IMR-90 (cell line): ENCODE data around the gene CNBD2. TPM values are rescaled to one million over a fixed set of nuclear protein-coding genes. Genes with fewer than 3 reads are reported as not detected.

Experiments used
- ATAC-seq: fragments of 200-7000 bp; cut with Tn5 transposase; 2 replicates; pipeline ENCODE4 v1.9.1; 2020; ENCODE audit warnings: low read depth, mild to moderate bottlenecking, moderate library complexity
- BruUV-seq: library from RNA; stranded (reverse); fragments of 400-500 nt; replicated peaks from 2 replicates; lab custom pipeline; 2021; lab: Mats Ljungman, UMichigan
- CTCF ChIA-PET: fragments of 300-600 bp; formaldehyde crosslinking; extraction: SDS; loops from one replicate; lab custom pipeline; 2021; ENCODE audit warnings: antibody characterized with exemption; lab: Yijun Ruan, JAX
- POLR2A ChIA-PET: fragments of 300-600 bp; sonication (Branson Sonifier 250); formaldehyde crosslinking; loops from one replicate; lab custom pipeline; 2022; ENCODE audit warnings: antibody characterized with exemption; ENCODE audit not compliant: unreplicated experiment; lab: Charles Lee
- DNase-seq: peaks from one replicate; pipeline ENCODE4 v3.0.0; 2013
- H2AFZ ChIP-seq: replicated peaks from 2 replicates; pipeline ENCODE3; 2013; ENCODE audit warnings: low read length, mild to moderate bottlenecking; ENCODE audit not compliant: poor library complexity
- H2AK5ac ChIP-seq: 2 replicates; pipeline ENCODE4 v1.6.1; 2013; ENCODE audit warnings: low read depth, low read length, inconsistent platforms
- H2AK9ac ChIP-seq: replicated peaks from 2 replicates; pipeline ENCODE3; 2013; ENCODE audit warnings: mild to moderate bottlenecking, low read depth, low read length, moderate library complexity; ENCODE audit not compliant: poor library complexity
- H2BK120ac ChIP-seq: 2 replicates; pipeline ENCODE4 v1.6.1; 2013; ENCODE audit warnings: low read depth, low read length, inconsistent platforms
- H2BK15ac ChIP-seq: 3 replicates; pipeline ENCODE4 v1.6.1; 2013; ENCODE audit warnings: low read depth, low read length, inconsistent platforms
- H2BK20ac ChIP-seq: 2 replicates; pipeline ENCODE4 v1.6.1; 2013; ENCODE audit warnings: low read depth, mild to moderate bottlenecking, inconsistent platforms, low read length, moderate library complexity
- H2BK5ac ChIP-seq: 2 replicates; pipeline ENCODE4 v1.6.1; 2013; ENCODE audit warnings: mild to moderate bottlenecking, low read depth, low read length, inconsistent platforms; ENCODE audit not compliant: poor library complexity, severe bottlenecking
- H3K14ac ChIP-seq: replicated peaks from 2 replicates; pipeline ENCODE4 v1.6.1; 2013; ENCODE audit warnings: low read depth, low read length, inconsistent platforms
- H3K18ac ChIP-seq: 2 replicates; pipeline ENCODE4 v1.6.1; 2013; ENCODE audit warnings: low read depth, low read length, control low read depth
- H3K23ac ChIP-seq: 2 replicates; pipeline ENCODE4 v1.6.1; 2013; ENCODE audit warnings: low read depth, low read length, inconsistent platforms
- H3K27ac ChIP-seq: 2 replicates; pipeline ENCODE4 v1.5.1; 2013; ENCODE audit warnings: mild to moderate bottlenecking, control low read depth, low read length; ENCODE audit not compliant: insufficient read depth
- H3K27me3 ChIP-seq: 2 replicates; pipeline ENCODE4 v1.6.1; 2013; ENCODE audit warnings: low read length; ENCODE audit not compliant: control insufficient read depth, insufficient read depth
- H3K36me3 ChIP-seq: 2 replicates; pipeline ENCODE4 v1.6.1; 2013; ENCODE audit warnings: low read length, mixed read lengths; ENCODE audit not compliant: control insufficient read depth, insufficient read depth
- H3K4ac ChIP-seq: 2 replicates; pipeline ENCODE4 v1.6.1; 2013; ENCODE audit warnings: low read depth, low read length, inconsistent platforms
- H3K4me1 ChIP-seq: 2 replicates; pipeline ENCODE4 v1.6.1; 2013; ENCODE audit warnings: low read length, mixed read lengths; ENCODE audit not compliant: control insufficient read depth, insufficient read depth
- H3K4me2 ChIP-seq: 2 replicates; pipeline ENCODE4 v1.6.1; 2013; ENCODE audit warnings: low read depth, mild to moderate bottlenecking, control low read depth, low read length, moderate library complexity
- H3K4me3 ChIP-seq: 2 replicates; pipeline ENCODE4 v1.5.1; 2013; ENCODE audit warnings: low read depth, mild to moderate bottlenecking, control low read depth, low read length, moderate library complexity; ENCODE audit not compliant: insufficient read depth
- H3K56ac ChIP-seq: 2 replicates; pipeline ENCODE4 v1.6.1; 2013; ENCODE audit warnings: low read length, inconsistent platforms; ENCODE audit not compliant: insufficient read depth; ENCODE audit errors: extremely low read depth
- H3K79me1 ChIP-seq, 2 experiments: 2 replicates each; pipeline ENCODE4 v1.6.1; 2013; ENCODE audit warnings: low read length in 2 of 2, inconsistent platforms in 1 of 2, low read depth in 1 of 2
- H3K9ac ChIP-seq: 2 replicates; pipeline ENCODE4 v1.6.1; 2013; ENCODE audit warnings: low read depth, low read length, control low read depth
- H3K9me1 ChIP-seq: 2 replicates; pipeline ENCODE4 v1.6.1; 2013; ENCODE audit warnings: low read length, inconsistent platforms; ENCODE audit not compliant: insufficient read depth
- H3K9me3 ChIP-seq: 2 replicates; pipeline ENCODE4 v1.6.1; 2013; ENCODE audit warnings: low read length; ENCODE audit not compliant: control insufficient read depth, insufficient read depth
- H4K20me1 ChIP-seq: 2 replicates; pipeline ENCODE4 v1.6.1; 2013; ENCODE audit warnings: low read length, inconsistent platforms; ENCODE audit not compliant: insufficient read depth
- H4K5ac ChIP-seq: 2 replicates; pipeline ENCODE4 v1.6.1; 2013; ENCODE audit warnings: mild to moderate bottlenecking, low read depth, low read length, control low read depth
- H4K8ac ChIP-seq, 2 experiments: 2 replicates each; pipeline ENCODE4 v1.6.1; 2013; ENCODE audit warnings: low read depth in 2 of 2, low read length in 2 of 2, control low read depth in 1 of 2, inconsistent platforms in 1 of 2
- H4K91ac ChIP-seq: 2 replicates; pipeline ENCODE4 v1.6.1; 2013; ENCODE audit warnings: low read depth, low read length, inconsistent platforms; ENCODE audit not compliant: insufficient read depth
- CEBPB ChIP-seq: IDR thresholded peaks from 2 replicates; pipeline ENCODE4 v1.6.1; 2012; ENCODE audit warnings: low read depth, low read length, improper control_type of control experiment
- CTCF ChIP-seq: conservative IDR thresholded peaks from 2 replicates; pipeline ENCODE4 v1.5.1; 2012; ENCODE audit warnings: mild to moderate bottlenecking, low read depth, low read length, improper control_type of control experiment
- FOS ChIP-seq: fragments of 150-350 bp; IDR thresholded peaks from 2 replicates; pipeline ENCODE4 v1.6.1; 2016; ENCODE audit warnings: low read depth, low read length
- MAFK ChIP-seq: IDR thresholded peaks from 2 replicates; pipeline ENCODE4 v1.6.1; 2012; ENCODE audit warnings: low read depth, low read length, improper control_type of control experiment
- MAZ ChIP-seq: IDR thresholded peaks from 2 replicates; pipeline ENCODE4 v1.6.1; 2012; ENCODE audit warnings: low read depth, mild to moderate bottlenecking, low read length, improper control_type of control experiment, moderate library complexity, borderline replicate concordance
- MXI1 ChIP-seq: IDR thresholded peaks from 2 replicates; pipeline ENCODE4 v1.6.1; 2012; ENCODE audit warnings: low read depth, mild to moderate bottlenecking, low read length, moderate library complexity, borderline replicate concordance
- NFE2L2 ChIP-seq: fragments of 150-350 bp; IDR thresholded peaks from 2 replicates; pipeline ENCODE4 v1.6.1; 2016; ENCODE audit warnings: low read depth, mild to moderate bottlenecking, low read length
- POLR2A ChIP-seq: IDR thresholded peaks from 2 replicates; pipeline ENCODE4 v1.6.1; 2012; ENCODE audit warnings: mild to moderate bottlenecking, low read depth, low read length
- RCOR1 ChIP-seq: IDR thresholded peaks from 2 replicates; pipeline ENCODE4 v1.6.1; 2012; ENCODE audit warnings: mild to moderate bottlenecking, low read length, improper control_type of control experiment; ENCODE audit not compliant: insufficient replicate concordance
- SMC3 ChIP-seq: fragments of 150-350 bp; IDR thresholded peaks from 2 replicates; pipeline ENCODE4 v1.6.1; 2016; ENCODE audit warnings: low read depth, mild to moderate bottlenecking, antibody characterized with exemption, low read length, moderate library complexity
- WGBS, 2 experiments: methylation state at CpG; one replicate each; pipeline versions ENCODE4 v1.1.5 to v1.1.7; 2013; ENCODE audit warnings: missing lambda C conversion rate in 2 of 2; ENCODE audit not compliant: insufficient read length in 1 of 2; ENCODE audit errors: extremely low coverage in 2 of 2; 5-methylcytosine and 5-hydroxymethylcytosine counted together
- dilution Hi-C: fragments of 300-500 bp; cut with HindIII; formaldehyde crosslinking; loops from one replicate; pipeline ENCODE4 v1.14.3; 2018; ENCODE audit warnings: low sequenced_read_pairs; ENCODE audit not compliant: unreplicated experiment
- in situ Hi-C: fragments of 300-500 bp; cut with MboI; formaldehyde crosslinking; loops from 3 replicates; pipeline ENCODE4 v1.14.3; 2019; ENCODE audit warnings: low sequenced_read_pairs, inconsistent platforms, mixed read lengths
- intact Hi-C: fragments of 100-400 bp; cut with micrococcal nuclease; formaldehyde crosslinking; loops from 2 replicates; pipeline ENCODE4 v1.10.0; 2022
- polyA plus RNA-seq, 3 experiments: library from polyadenylated mRNA; depleted of rRNA; stranded (reverse); fragments of >200 nt; gene quantifications; 2 replicates each; pipeline ENCODE4 v1.2.3, GENCODE V29; 2012; ENCODE audit warnings: low replicate concordance in 1 of 3
- total RNA-seq: library from RNA; depleted of rRNA; stranded (reverse); fragments of >200 nt; gene quantifications from 2 replicates; pipeline ENCODE4 v1.2.3, GENCODE V29; 2012

Gene CNBD2
- total and polyA plus RNA-seq, 2 of the 4 experiments (the other 2 are of a cell fraction) = 0.90 to 1.7 TPM

- Histone ChIP-seq H2BK5ac (no peak overlapping the region), H3K4ac (no peak overlapping the region), H4K5ac (no peak overlapping the region), H3K27me3 (no peaks in the 10 kb centered on the region), H2AK9ac (no peak overlapping the region), H3K9me3 (no peaks in the 10 kb centered on the region), H3K4me1 (0 out of 2 replicates have a peak, but pooled peaks cover 1% of the 10 kb centered on the region), H4K8ac (no peak overlapping the region), H3K9me1 (no peaks in the 10 kb centered on the region; the same call in 1 of the 2 replicates), H3K79me1 (no peaks in the 10 kb centered on the region), H3K9ac (no peak overlapping the region), H3K14ac (no peak overlapping the region), H2BK15ac (no peak overlapping the region), H3K4me3 (no peak overlapping the region), H2BK20ac (no peak overlapping the region), H4K91ac (no peak overlapping the region), H2AFZ (no peak overlapping the region), H3K4me2 (no peak overlapping the region), H3K27ac (no peak overlapping the region), H4K20me1 (no peaks in the 10 kb centered on the region), H3K18ac (no peak overlapping the region), H3K23ac (no peak overlapping the region), H3K36me3 (no peaks in the 10 kb centered on the region), H3K56ac (no peak overlapping the region), H2AK5ac (no peak overlapping the region), H2BK120ac (no peak overlapping the region)
- ChIA-PET CTCF (no interaction called here), POLR2A (no interaction called here)
- DNase-seq (no peak), ATAC-seq (no peak)
- intact Hi-C loops (no loop called here), in situ Hi-C loops (no loop called here), dilution Hi-C loops (no loop called here)
- TF ChIP-seq MAZ = no peak
- TF ChIP-seq MAFK = no peak
- TF ChIP-seq RCOR1 = no peak
- no peak for TF ChIP-seq CTCF
- TF ChIP-seq MXI1 = no peak
- no peak for TF ChIP-seq CEBPB
- no peak for TF ChIP-seq NFE2L2
- TF ChIP-seq POLR2A = no peak
- TF ChIP-seq SMC3 = no peak
- no peak for TF ChIP-seq FOS
- no CpG with 5 or more reads among the region's 1 CpG for whole genome bisulfite sequencing, 2 experiments
- no TSS peak for BruUV-seq
These were observed 92.3 kb downstream of the CNBD2 start for GRCh38 chr20:36060676-36061075.
